GF-D8 (cell line): ENCODE measurements around the gene ADGRL3.
"Not testable (repeated sequence)": the region's sequence is repeated elsewhere in the genome, so short reads cannot be mapped to it uniquely, and the experiment has no call there.

Experiments used
- DNase-seq: peaks from one replicate; lab custom pipeline; 2025; lab: John Stamatoyannopoulos, UW

The ADGRL3 gene

GRCh38 chr4:61493470-61493869 lies 293.3 kb downstream of the ADGRL3 start:
- no peak for DNase-seq

- no peak for DNase-seq
These were observed 300.8 kb downstream of the ADGRL3 start for GRCh38 chr4:61500883-61501282.

- DNase-seq, result no peak
These were observed 301.7 kb downstream of the ADGRL3 start for GRCh38 chr4:61501812-61502211.

- DNase-seq, result no peak
These were observed 305.9 kb downstream of the ADGRL3 start for GRCh38 chr4:61505773-61506685.

- DNase-seq, result no peak
These were observed 307.0 kb downstream of the ADGRL3 start for GRCh38 chr4:61507091-61507490.

- not testable (repeated sequence) for DNase-seq
These were observed 309.7 kb downstream of the ADGRL3 start for GRCh38 chr4:61509721-61510241.

GRCh38 chr4:61511716-61512488 lies 311.8 kb downstream of the ADGRL3 start:
- no peak for DNase-seq

- DNase-seq, result no peak
These were observed 314.9 kb downstream of the ADGRL3 start for GRCh38 chr4:61514991-61515390.

- no peak for DNase-seq
These were observed 317.0 kb downstream of the ADGRL3 start for GRCh38 chr4:61517144-61517543.

GRCh38 chr4:61520166-61520565 lies 320.0 kb downstream of the ADGRL3 start:
- DNase-seq, result no peak

- no peak for DNase-seq
These were observed 320.6 kb downstream of the ADGRL3 start for GRCh38 chr4:61520681-61521160.

- DNase-seq, result no peak
These were observed 321.3 kb downstream of the ADGRL3 start for GRCh38 chr4:61521451-61521850.

- no peak for DNase-seq
These were observed 322.2 kb downstream of the ADGRL3 start for GRCh38 chr4:61522312-61522711.

GRCh38 chr4:61527888-61528287 lies 327.8 kb downstream of the ADGRL3 start:
- no peak for DNase-seq

GRCh38 chr4:61528595-61528994 lies 328.5 kb downstream of the ADGRL3 start:
- no peak for DNase-seq

- no peak for DNase-seq
These were observed 331.1 kb downstream of the ADGRL3 start for GRCh38 chr4:61531188-61531587.

GRCh38 chr4:61532336-61533000 lies 332.3 kb downstream of the ADGRL3 start:
- DNase-seq, result no peak

- DNase-seq, result no peak
These were observed 333.0 kb downstream of the ADGRL3 start for GRCh38 chr4:61533140-61533539.

- DNase-seq, result no peak
These were observed 340.8 kb downstream of the ADGRL3 start for GRCh38 chr4:61540944-61541343.

GRCh38 chr4:61541459-61541858 lies 341.3 kb downstream of the ADGRL3 start:
- no peak for DNase-seq

GRCh38 chr4:61543976-61544375 lies 343.9 kb downstream of the ADGRL3 start:
- no peak for DNase-seq

GRCh38 chr4:61545902-61546480 lies 345.9 kb downstream of the ADGRL3 start:
- DNase-seq, result no peak
